ENCODE results near the gene PITPNM3. TPM values are rescaled to one million over a fixed set of nuclear protein-coding genes. Genes with fewer than 3 reads are reported as not detected.

PITPNM3 gene
- total RNA-seq, 1 experiment from 2014 or later = 0.44 TPM

GRCh38 chr17:6577686-6578263 is 21.4 kb upstream of the PITPNM3 start:
- no peak overlapping the region for H3K4me3 ChIP-seq (ENCODE audit: low read depth in 2 of 2, low read length in 2 of 2)
- TF ChIP-seq REST (IDR thresholded peaks at IDR 0.05; ENCODE audit: insufficient read depth in 1 of 2, low read depth in 2 of 2, low read length in 1 of 2) = no peak
- no peak for TF ChIP-seq SIN3A (IDR thresholded peaks at IDR 0.05; ENCODE audit: borderline replicate concordance, insufficient read depth, low read depth, low read length)
- TF ChIP-seq TCF7L2 (IDR thresholded peaks at IDR 0.05; ENCODE audit: low read depth, low read length) = no peak
- ATAC-seq (no peak), DNase-seq (ENCODE audit: low read depth, low spot score) (no peak)
- POLR2A ChIA-PET = no interaction called here
- no peaks in the 10 kb centered on the region for H3K27me3 ChIP-seq (ENCODE audit: control insufficient read depth, insufficient read depth, low read length)
- H3K4me1 ChIP-seq (ENCODE audit: control insufficient read depth, insufficient read depth, low read length) = no peaks in the 10 kb centered on the region
- intact Hi-C loops (cut with micrococcal nuclease; ENCODE audit: unreplicated experiment) = no loop called here
- no peaks in the 10 kb centered on the region for H3K9me3 ChIP-seq (ENCODE audit: control insufficient read depth, insufficient read depth, low read depth, low read length)
- no TSS peak for BruUV-seq (replicated peaks)
- no peak overlapping the region for H3K27ac ChIP-seq (ENCODE audit: low read length)
- in situ Hi-C loops (cut with HindIII; ENCODE audit: low pct_unique_long_range_greater_than_20kb, low sequenced_read_pairs) = no loop called here
- H3K36me3 ChIP-seq (ENCODE audit: control insufficient read depth, insufficient read depth, low read length) = peaks cover 4% of the 10 kb centered on the region; the same call in 1 of the 2 replicates
- CTCF ChIA-PET = no interaction called here

- no TSS peak for BruUV-seq (replicated peaks)
- no peak for ATAC-seq
- Histone ChIP-seq H3K27me3 (ENCODE audit: control insufficient read depth, insufficient read depth, low read length) (no peaks in the 10 kb centered on the region), H3K36me3 (ENCODE audit: control insufficient read depth, insufficient read depth, low read length) (no peaks in the 10 kb centered on the region; the same call in 1 of the 2 replicates), H3K4me3 (ENCODE audit: low read depth in 2 of 2, low read length in 2 of 2) (no peak overlapping the region), H3K9me3 (ENCODE audit: control insufficient read depth, insufficient read depth, low read depth, low read length) (no peaks in the 10 kb centered on the region), H3K27ac (ENCODE audit: low read length) (no peak overlapping the region), H3K4me1 (ENCODE audit: control insufficient read depth, insufficient read depth, low read length) (no peaks in the 10 kb centered on the region)
- intact Hi-C loops (cut with micrococcal nuclease; ENCODE audit: unreplicated experiment) (no loop called here), in situ Hi-C loops (cut with HindIII; ENCODE audit: low pct_unique_long_range_greater_than_20kb, low sequenced_read_pairs) (no loop called here)
- POLR2A ChIA-PET = interaction anchor here (0.7 kb wide), 1 partner anchor 133 kb away, joined by 9 read pairs; no protein-coding TSS in a partner anchor
- CTCF ChIA-PET = no interaction called here
- no peak for DNase-seq (ENCODE audit: low read depth, low spot score)
- no peak for TF ChIP-seq POLR2AphosphoS5 (IDR thresholded peaks at IDR 0.05; ENCODE audit: low read depth, low read length)
- TF ChIP-seq TCF7L2 (IDR thresholded peaks at IDR 0.05; ENCODE audit: low read depth, low read length) = no peak
- TF ChIP-seq CTCF (IDR thresholded peaks at IDR 0.05) = no peak
- no peak for TF ChIP-seq SIN3A (IDR thresholded peaks at IDR 0.05; ENCODE audit: borderline replicate concordance, insufficient read depth, low read depth, low read length)
- TF ChIP-seq REST (IDR thresholded peaks at IDR 0.05; ENCODE audit: insufficient read depth in 1 of 2, low read depth in 2 of 2, low read length in 1 of 2) = no peak
These were observed 19.9 kb upstream of the PITPNM3 start for GRCh38 chr17:6576038-6576785.
